Lower lobe of right lung (tissue), 2 donors: Measurements from ENCODE around the gene SLIT1. TPM values are rescaled to one million over a fixed set of nuclear protein-coding genes. Genes with fewer than 3 reads are reported as not detected.

Source experiments
- ATAC-seq, 2 donors: fragments of 200-7000 bp; cut with Tn5 transposase; one replicate each; pipeline ENCODE4 v1.9.1; 2020 to 2022; ENCODE audit warnings: mild to moderate bottlenecking in 2 of 2, moderate library complexity in 2 of 2
- DNase-seq: peaks from one replicate; pipeline ENCODE4 v3.0.0-alpha.2; 2020
- H3K27ac ChIP-seq: fragments of 200-600 bp; one replicate; pipeline ENCODE4 v1.8.0; 2022
- H3K27me3 ChIP-seq: fragments of 200-600 bp; one replicate; pipeline ENCODE4 v1.8.0; 2022; ENCODE audit warnings: low read depth
- H3K36me3 ChIP-seq: fragments of 200-600 bp; one replicate; pipeline ENCODE4 v1.8.0; 2022; ENCODE audit warnings: mild to moderate bottlenecking
- H3K4me1 ChIP-seq: fragments of 200-600 bp; one replicate; pipeline ENCODE4 v1.8.0; 2022
- H3K4me3 ChIP-seq: fragments of 200-600 bp; one replicate; pipeline ENCODE4 v1.8.0; 2022; ENCODE audit warnings: mild to moderate bottlenecking
- H3K9me3 ChIP-seq: fragments of 200-600 bp; one replicate; pipeline ENCODE4 v1.8.0; 2022
- CTCF ChIP-seq: fragments of 200-600 bp; IDR thresholded peaks from one replicate; pipeline ENCODE4 v1.8.0; 2022; ENCODE audit warnings: antibody characterized with exemption, mild to moderate bottlenecking
- intact Hi-C: fragments of 100-400 bp; cut with DNase I; formaldehyde crosslinking; loops from one replicate; pipeline ENCODE4 v1.11.0; 2022
- total RNA-seq: library from RNA; stranded (reverse); fragmentation: NEBNext Ultra II Directional; extraction: Animal tissue kit (Norgen Biotek cat#: 25700); gene quantifications from one replicate; pipeline ENCODE4 v1.2.1, GENCODE V29; 2021
- donor health status: DM: no; HTN: yes; CAD: no; lungs with severe emphysema.

SLIT1 gene
- total RNA-seq, 1 donor from 2014 or later = 0.41 TPM

GRCh38 chr10:97163781-97164501 lies 21.8 kb downstream of the SLIT1 start:
- H3K27ac ChIP-seq = no peak overlapping the region
- ATAC-seq = no peak
- no peak for TF ChIP-seq CTCF
- H3K27me3 ChIP-seq = no peaks in the 10 kb centered on the region
- intact Hi-C loops = no loop called here
- H3K36me3 ChIP-seq = no peaks in the 10 kb centered on the region
- no peaks in the 10 kb centered on the region for H3K4me1 ChIP-seq
- no peaks in the 10 kb centered on the region for H3K9me3 ChIP-seq
- DNase-seq = no peak
- no peak overlapping the region for H3K4me3 ChIP-seq

- H3K9me3 ChIP-seq = no peaks in the 10 kb centered on the region
- TF ChIP-seq CTCF = no peak
- H3K4me1 ChIP-seq = no peaks in the 10 kb centered on the region
Measured at GRCh38 chr10:97163181-97163580, 22.6 kb downstream of the SLIT1 start.

GRCh38 chr10:97159646-97160305 lies 26.0 kb downstream of the SLIT1 start:
- H3K9me3 ChIP-seq = no peaks in the 10 kb centered on the region
- no peak overlapping the region for H3K4me3 ChIP-seq
- no peak overlapping the region for H3K27ac ChIP-seq
- DNase-seq (no peak), ATAC-seq (no peak)
- no peaks in the 10 kb centered on the region for H3K27me3 ChIP-seq
- TF ChIP-seq CTCF = no peak
- intact Hi-C loops = no loop called here
- no peaks in the 10 kb centered on the region for H3K36me3 ChIP-seq
- no peaks in the 10 kb centered on the region for H3K4me1 ChIP-seq

More at GRCh38 chr10:97163181-97163580, 22.6 kb downstream of the SLIT1 start:
- DNase-seq (no peak), ATAC-seq (no peak)
- no peak overlapping the region for H3K27ac ChIP-seq
- H3K36me3 ChIP-seq = no peaks in the 10 kb centered on the region
- intact Hi-C loops = no loop called here
- no peak overlapping the region for H3K4me3 ChIP-seq
- no peaks in the 10 kb centered on the region for H3K27me3 ChIP-seq

- no peak for ATAC-seq
- intact Hi-C loops = no loop called here
- TF ChIP-seq CTCF = no peak
Measured at GRCh38 chr10:97157578-97158095, 28.1 kb downstream of the SLIT1 start.

GRCh38 chr10:97154781-97155180 lies 31.0 kb downstream of the SLIT1 start:
- H3K4me1 ChIP-seq = no peaks in the 10 kb centered on the region
- intact Hi-C loops = no loop called here
- no peak for TF ChIP-seq CTCF

More at GRCh38 chr10:97157578-97158095, 28.1 kb downstream of the SLIT1 start:
- Histone ChIP-seq H3K27ac (no peak overlapping the region), H3K4me1 (no peaks in the 10 kb centered on the region), H3K36me3 (no peaks in the 10 kb centered on the region), H3K27me3 (no peaks in the 10 kb centered on the region), H3K9me3 (no peaks in the 10 kb centered on the region), H3K4me3 (no peak overlapping the region)
- DNase-seq = no peak

More at GRCh38 chr10:97154781-97155180, 31.0 kb downstream of the SLIT1 start:
- DNase-seq (no peak), ATAC-seq (no peak)
- no peaks in the 10 kb centered on the region for H3K27me3 ChIP-seq
- H3K36me3 ChIP-seq = no peaks in the 10 kb centered on the region
- H3K9me3 ChIP-seq = no peaks in the 10 kb centered on the region
- no peak overlapping the region for H3K27ac ChIP-seq
- no peak overlapping the region for H3K4me3 ChIP-seq
